Measurements from ENCODE around the gene NPAS3.

GRCh38 chr14:33103489-33103888, 164.8 kb downstream of the NPAS3 start:
- TF ChIP-seq CTCF (IDR thresholded peaks at IDR 0.05; ENCODE audit: low read depth, low read length) = no peak
- TF ChIP-seq EZH2phosphoT487 (IDR thresholded peaks at IDR 0.05; ENCODE audit: low read depth) = no peak

Measured in OCI-LY3 (cell line).